GM13977 (cell line): Measurements from ENCODE around the gene ARID1A.
A peak's percentile ranks its signal among the peaks of the same experiment; 100 is the strongest.
"Not testable (repeated sequence)": the region's sequence is repeated elsewhere in the genome, so short reads cannot be mapped to it uniquely, and the experiment has no call there.

ENCODE experiments used
- DNase-seq: peaks from one replicate; pipeline ENCODE4 v3.0.0; 2012; ENCODE audit warnings: low spot score
- in situ Hi-C: fragments of 300-500 bp; cut with MboI; formaldehyde crosslinking; loops from one replicate; pipeline ENCODE4 v1.12.0; 2022; ENCODE audit warnings: low sequenced_read_pairs, low pct_unique_long_range_greater_than_20kb, mixed read lengths, inconsistent platforms; ENCODE audit not compliant: unreplicated experiment
- TF ChIP-seq, protein P1 (sequence below): IDR thresholded peaks from 2 replicates; pipeline ENCODE4 v1.5.1; 2012; ENCODE audit warnings: mild to moderate bottlenecking, control low read depth; ENCODE audit not compliant: insufficient read depth; ENCODE audit errors: extremely low read depth, missing control alignments

The ARID1A gene

DNA sequence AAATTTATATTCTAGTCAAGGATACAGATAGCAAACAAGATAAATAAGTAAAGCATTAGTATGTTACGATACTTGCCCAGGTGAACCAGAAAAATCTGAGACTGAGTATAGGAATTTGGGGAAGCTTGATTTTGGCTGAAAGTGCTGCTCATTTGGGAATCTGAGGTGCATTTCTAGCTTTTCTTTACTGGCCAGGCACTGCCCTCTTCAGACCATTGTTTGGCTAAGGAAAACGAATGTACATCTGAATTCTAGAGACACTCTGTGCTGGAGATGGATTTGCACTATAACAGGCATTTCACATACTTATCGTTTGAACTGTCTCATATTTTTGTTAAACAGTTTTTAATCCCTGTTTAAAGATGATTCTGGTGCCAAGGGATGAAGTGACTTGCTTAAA, 23.4 kb downstream of the ARID1A start:
- DNase-seq: no peak
- in situ Hi-C loops: no loop called here
- TF ChIP-seq, protein P1, sequence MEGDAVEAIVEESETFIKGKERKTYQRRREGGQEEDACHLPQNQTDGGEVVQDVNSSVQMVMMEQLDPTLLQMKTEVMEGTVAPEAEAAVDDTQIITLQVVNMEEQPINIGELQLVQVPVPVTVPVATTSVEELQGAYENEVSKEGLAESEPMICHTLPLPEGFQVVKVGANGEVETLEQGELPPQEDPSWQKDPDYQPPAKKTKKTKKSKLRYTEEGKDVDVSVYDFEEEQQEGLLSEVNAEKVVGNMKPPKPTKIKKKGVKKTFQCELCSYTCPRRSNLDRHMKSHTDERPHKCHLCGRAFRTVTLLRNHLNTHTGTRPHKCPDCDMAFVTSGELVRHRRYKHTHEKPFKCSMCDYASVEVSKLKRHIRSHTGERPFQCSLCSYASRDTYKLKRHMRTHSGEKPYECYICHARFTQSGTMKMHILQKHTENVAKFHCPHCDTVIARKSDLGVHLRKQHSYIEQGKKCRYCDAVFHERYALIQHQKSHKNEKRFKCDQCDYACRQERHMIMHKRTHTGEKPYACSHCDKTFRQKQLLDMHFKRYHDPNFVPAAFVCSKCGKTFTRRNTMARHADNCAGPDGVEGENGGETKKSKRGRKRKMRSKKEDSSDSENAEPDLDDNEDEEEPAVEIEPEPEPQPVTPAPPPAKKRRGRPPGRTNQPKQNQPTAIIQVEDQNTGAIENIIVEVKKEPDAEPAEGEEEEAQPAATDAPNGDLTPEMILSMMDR: no peak

DNA sequence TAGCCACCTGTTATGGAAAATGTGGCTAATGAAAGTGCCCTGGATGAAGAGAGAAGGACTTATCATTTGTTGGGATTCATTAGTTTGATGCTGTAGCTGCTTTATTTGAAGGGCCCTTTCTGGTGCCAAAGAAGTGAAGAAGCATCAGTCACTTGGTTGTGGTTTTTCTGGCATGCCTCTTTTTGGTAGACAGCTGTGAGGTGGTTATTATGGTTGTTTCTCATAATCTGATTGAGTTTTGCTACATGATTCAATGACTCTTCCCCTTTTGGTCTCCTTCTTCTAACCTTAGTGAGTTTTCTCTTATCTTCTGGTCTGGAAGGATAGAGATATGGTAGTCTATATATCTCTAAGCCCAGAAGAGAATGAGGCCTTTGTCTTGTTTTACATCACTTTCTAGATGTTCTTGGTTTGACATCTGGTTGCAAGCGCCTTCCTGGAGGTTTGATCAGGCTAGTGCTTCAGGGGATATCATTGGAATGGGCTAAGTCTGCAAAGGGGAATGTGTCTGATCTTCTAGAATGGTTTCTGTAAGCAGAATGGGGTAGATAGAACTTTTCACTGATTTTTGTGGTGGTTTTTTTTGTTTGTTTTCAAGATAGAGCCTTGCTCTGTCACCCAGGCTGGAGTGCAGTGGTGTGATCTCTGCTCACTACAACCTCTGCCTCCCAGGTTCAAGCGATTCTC, 26.0 kb downstream of the ARID1A start:
- TF ChIP-seq, protein P1: no peak
- peak; percentile 28 for DNase-seq
- in situ Hi-C loops: no loop called here

DNA sequence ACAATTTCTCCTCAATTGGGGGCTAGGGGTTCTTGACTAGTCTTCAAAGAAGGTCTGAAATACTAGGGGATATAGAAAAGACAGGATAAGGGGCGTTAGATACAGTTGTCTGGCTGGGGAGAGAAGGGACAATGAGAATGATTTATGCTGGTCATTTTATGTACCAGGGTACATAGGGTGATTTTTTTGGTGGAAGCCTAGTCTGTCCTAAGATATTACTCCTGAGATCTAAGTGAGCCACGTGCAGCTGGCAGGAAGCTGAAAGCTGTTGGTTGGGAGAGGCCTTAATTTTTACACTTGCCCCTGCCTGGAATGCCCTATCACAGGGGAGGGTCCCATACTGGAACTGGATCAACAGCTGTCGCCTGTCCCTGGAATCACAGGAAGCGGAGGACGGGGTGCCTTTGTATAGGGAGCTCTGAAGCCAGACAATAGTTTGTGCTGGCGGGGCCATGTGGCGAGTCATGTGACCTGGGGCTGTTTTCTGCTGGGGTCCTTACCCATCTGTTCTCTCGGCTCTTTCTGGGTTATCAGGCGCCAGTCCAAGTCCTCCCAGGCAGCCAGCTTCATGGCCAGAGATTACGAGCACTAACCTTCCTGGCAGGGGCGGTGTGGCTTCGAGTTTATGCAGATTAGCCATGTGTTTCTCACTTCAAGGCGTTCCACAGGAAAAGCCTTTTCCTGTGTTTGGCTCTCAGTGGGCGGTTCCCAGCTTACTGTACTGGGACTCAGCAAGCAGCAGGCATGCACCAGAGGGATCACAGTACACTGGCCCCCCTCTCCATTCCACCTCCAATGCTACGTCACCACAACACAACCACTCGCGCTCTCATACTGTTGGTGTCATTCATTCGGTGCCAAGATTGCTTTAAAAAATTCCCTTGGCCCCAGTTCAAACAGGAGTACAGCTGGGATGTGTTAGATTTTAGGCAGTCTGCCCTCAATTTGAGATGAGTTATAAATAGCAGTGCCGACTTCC, 27.5 kb downstream of the ARID1A start:
- TF ChIP-seq, protein P1: no peak
- in situ Hi-C loops: no loop called here
- no peak for DNase-seq

DNA sequence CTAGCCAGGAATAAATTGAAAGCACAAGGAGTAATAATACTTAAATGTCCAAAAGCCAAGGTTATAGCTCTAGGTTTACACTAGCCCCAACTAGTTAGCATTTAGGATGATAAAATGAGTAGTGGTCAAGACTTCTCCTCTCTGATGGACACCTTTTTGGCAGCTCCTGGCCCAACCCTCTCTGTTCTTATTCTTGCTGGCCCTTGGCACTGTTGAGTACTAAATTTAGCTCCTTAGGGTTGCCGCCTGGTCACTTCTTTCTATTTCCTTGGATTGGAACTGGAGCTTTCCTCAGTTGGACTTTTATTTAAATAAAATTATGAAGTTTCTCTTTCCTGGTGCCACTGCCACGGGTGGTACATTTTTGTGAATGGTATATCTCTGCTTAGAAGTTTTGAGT, 28.3 kb downstream of the ARID1A start:
- TF ChIP-seq, protein P1: no peak
- no peak for DNase-seq
- in situ Hi-C loops: no loop called here

DNA sequence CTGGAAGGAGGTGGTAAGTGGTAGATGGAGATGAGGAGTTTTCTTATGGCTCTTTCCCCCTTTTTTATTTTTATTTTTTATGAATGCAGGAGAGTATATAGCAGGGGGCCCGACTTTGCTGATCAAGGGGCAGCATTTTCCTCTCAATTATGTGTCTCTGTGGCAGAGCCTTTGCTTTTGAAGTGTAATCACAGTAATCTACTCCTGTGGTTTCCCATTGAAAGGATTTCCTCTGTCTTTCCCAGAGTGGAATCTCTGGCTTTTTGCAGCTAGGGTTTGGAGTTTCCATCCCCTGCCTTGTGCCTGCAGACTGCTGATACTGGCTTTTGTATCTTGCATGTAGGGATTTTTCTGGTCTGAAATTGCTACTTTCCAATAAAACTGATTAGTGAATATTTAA, 29.1 kb downstream of the ARID1A start:
- no peak for DNase-seq
- in situ Hi-C loops: no loop called here

DNA sequence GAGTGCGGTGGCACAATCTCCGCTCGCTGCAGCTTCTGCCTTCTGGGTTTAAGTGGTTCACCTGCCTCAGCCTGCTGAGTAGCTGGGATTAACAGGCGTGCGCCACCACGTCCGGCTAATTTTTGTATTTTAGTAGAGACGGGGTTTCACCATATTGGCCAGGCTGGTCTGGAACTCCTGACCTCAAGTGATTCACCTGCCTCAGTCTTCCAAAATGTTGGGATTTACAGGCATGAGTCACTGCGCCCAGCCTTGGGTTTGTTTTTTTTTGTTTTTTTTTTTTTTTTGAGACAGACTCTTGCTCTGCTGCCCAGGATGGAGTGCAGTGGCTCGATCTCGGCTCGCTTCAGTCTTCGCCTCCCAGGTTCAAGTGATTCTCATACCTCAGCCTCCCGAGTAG, 30.1 kb downstream of the ARID1A start:
- DNase-seq, in situ Hi-C loops: not testable (repeated sequence)

More for the DNA sequence above, 29.1 kb downstream of the ARID1A start:
- TF ChIP-seq, protein P1: no peak

DNA sequence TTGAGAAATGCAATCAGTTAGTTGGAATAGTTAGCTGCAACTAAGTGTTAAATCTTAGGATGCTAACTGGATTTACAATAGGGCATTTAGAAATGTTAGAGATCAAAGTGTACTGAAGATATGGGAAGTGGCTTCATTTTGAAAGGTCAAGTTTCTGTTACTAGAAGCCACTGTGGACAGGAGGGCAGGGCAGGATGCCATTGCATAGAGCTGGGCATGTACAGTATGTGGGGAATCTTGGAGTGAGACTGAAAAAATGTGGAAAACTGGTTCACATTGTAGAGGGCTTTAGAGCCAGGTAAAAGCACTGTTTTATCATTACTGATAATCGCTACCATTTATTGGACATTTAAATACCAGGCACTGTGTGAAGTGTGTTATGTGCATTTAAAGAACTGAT, 31.0 kb downstream of the ARID1A start:
- DNase-seq: no peak
- in situ Hi-C loops: no loop called here
- TF ChIP-seq, protein P1: no peak
